Activated CD8-positive, alpha-beta memory T cell treated with anti-CD3 and anti-CD28 coated beads, Interleukin-2, amount 50 U/mL, for 4 hours (primary cell): ENCODE measurements around the gene HOXC9.

ENCODE experiments used
- DNase-seq: peaks from one replicate; pipeline ENCODE4 v3.0.0-alpha.2; 2020

Gene HOXC9

DNA sequence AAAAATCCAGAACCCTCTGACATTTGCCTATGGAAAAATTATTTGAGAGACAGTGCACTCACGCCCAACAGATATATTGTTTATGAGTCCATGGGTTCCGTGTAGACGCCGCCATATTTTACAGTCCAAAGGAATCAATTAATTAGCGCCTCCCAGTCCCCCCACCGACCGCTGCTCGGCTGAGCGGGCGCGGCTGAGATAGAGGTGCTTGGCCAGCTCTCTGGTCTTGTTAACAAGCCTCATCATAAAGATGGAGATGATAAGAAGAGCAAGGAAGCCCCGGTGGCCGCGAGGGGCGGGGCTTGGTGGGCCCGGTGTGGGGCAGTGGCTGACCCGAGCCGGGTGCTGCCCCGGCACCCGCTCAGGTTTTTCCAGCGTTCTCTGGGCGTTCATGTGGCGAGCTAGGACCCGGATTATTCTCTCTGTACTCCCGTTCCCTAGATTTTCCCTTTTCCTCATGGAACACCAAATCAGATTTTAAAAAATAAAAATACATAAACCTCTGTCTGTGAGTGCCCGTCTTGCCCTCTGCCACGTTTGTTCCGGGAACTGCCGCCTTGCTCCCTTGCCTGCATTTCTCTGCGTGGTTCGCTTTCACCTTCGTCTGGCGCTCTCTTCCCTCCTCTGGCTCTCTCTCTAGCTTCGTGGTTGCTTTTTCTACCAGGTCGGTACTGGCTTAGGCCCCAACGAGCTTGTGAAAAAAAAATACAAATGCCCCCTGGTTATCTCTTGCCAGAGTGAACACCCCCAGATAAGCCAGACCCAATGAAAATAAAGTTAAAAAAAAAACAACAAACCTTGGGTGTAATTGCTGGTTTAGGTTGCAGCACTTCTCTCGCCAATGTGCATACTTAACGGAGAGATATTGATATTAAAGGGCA lies 36.3 kb upstream of the HOXC9 start:
- DNase-seq = no peak

DNA sequence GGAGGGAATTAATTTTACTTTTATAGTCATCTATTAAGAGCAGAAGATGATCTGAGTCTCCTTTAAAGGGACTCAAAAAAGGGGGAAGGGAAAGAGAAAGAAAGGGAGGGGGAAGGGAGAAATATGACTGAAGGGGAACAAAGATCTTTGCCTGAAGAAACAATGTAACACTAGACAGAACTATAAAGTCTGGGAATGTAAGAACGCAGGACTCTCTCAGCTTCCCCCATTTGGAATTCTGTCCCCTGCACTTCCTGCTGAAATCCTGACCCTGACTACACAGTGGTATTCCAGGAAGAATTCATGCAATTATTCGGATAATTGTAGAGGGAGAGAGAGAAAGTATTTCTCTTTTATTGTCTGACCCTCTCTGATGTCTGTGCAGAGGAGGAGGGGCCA lies 35.6 kb upstream of the HOXC9 start:
- no peak for DNase-seq

DNA sequence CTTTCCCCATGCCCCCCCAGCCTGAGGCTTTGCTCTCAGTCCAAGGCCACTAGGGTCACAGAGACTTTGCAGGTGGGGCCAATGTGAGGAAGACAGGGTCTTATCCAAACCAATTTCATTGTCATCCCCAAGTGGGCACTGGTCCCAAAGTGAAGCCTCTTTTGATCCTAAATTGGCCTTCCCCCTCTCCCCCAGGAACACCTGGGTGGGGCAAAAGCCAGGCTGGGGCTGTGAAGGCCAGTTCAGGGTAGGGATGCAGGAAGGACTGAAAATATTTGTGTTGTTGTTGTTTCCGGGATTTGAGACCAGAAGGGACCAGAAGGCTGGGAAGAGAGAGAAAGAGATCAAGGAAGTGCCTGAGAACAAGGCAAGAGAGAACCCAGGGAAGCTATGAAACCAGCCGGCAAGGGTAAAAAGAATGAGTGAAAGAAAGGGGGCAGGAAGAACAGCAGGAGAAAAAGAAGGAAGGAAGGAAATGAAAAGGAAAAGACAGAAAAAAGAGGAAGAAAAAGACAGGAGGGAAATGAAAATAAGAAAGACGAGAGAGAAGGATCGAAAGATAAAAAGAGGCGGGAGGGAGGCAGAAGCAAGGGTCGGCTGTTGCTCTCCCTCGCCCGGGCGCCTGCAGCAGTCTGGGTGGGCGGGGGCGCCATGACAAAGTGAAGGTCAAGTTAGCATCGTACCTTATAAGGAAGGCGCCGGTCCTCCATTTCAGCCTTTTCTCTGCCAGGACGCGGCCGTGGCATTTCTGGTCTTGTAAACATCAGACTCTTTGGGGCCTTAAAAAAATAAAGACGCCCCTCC lies 34.5 kb upstream of the HOXC9 start:
- DNase-seq = no peak

DNA sequence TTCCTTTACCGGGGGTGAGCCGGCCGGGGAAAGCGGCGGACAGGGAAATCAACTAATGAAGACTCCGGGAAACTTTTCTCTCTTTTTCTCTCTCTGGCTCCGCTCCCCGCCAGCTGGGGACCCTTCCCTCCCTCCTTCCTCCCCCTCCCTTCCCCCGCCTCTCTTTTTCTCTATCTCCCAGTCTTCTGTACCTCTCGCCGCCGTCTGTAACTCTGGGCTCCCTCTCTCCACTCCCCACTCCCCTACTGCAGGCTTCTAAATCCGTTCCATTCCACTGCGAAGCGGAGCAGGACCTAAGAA lies 33.9 kb upstream of the HOXC9 start:
- DNase-seq = no peak

DNA sequence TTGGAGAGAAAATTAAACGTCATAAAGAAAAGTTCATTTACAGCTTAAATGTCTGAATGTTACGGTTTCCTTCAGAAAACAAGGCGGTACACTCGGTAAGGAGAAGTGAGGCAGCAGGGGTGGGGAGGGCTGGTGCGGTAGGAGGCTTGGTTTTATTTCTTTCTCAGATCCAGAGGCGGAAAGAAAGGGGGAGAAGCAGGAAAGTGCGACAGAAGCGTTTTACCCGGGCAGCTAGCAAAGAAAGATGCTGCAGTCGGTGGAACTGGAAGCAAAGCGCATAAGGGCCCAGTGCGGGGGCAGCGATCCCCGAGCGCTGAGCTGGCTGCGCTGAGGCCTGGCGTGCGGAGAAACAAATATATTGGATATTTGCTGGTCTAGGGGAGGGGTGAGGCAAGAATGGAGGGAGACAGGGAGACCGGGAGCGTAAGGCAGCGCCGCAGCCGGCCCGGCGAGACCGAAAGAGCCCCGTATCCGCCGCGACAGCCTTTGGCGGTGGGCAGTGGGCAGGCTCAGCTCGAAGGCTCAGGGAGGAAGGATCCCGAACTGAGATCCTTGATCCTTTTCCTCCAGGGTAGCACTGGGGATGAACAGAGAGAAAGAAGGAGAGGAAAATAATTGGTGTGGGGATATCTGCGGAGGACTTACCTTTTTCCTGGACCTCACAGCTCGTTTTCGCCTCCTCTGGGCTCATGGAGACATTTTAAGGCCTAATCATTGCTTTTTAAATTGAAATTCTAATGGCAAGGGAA lies 33.4 kb upstream of the HOXC9 start:
- DNase-seq = no peak

DNA sequence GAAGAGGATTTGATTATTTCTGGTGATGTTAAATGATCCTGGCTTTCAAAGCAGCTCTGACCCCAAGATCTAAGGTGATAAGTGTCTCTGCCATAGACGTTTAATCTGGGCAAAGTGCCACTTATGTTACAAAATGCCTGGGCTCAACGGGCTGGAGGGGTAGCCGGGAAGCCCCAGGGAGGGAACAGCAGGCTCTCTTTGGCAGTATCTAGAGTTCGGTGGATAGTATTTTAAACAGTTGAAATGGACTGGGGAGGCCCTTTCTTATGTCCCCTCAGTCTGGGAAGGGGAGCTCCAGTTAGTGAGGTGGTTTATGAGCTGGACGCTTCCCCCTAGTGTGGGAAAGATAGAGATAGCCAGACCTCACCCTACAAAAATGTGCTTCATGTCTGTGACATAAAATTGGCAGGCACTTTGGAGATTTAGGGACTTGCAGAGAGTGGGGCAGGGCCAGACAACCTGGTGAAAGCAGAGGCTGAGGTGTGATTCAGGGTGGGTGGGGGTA lies 32.5 kb upstream of the HOXC9 start:
- no peak for DNase-seq

DNA sequence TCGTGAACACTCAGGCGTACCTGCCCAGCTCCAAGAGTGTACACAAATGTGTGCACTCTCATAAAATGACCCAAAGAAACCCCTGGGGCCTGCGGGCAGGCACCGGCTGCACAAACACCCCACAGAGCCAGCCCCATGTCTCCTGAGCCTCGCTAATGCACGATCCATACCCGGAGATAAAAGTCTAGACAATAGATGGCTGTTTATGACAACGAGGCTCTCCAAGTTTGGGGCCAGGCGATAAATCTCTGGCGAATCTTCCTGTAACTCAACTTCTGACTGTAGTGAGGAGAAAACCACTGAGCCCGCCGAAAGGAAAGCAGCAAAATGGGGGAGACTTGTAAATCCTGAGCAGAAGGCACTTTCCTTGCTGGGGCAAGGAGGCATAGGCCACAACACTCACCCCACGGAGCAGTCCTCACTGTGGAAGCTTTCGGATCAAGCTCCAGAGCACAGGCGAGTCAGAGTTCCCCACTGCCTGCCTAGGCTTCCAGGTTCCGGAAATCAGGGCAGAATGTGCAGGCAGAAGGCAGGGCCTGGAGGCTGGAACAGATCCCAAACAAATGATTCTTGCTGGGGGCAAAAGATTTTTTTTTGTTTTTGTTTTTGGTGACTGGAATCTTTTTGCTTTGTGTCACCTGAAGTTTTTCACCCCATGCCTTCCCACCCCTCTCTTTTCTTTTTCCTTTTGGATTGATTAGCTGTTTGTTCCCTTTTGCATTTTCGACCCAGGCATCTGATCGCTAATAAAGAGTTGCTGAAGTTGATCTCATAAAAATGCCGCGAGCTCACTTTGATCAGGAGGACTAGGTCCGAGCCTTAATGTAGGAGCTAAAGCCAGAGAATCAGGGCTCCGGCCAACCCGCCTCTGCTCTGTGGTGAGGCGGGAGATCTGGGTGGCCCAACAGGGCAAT lies 31.5 kb upstream of the HOXC9 start:
- no peak for DNase-seq

DNA sequence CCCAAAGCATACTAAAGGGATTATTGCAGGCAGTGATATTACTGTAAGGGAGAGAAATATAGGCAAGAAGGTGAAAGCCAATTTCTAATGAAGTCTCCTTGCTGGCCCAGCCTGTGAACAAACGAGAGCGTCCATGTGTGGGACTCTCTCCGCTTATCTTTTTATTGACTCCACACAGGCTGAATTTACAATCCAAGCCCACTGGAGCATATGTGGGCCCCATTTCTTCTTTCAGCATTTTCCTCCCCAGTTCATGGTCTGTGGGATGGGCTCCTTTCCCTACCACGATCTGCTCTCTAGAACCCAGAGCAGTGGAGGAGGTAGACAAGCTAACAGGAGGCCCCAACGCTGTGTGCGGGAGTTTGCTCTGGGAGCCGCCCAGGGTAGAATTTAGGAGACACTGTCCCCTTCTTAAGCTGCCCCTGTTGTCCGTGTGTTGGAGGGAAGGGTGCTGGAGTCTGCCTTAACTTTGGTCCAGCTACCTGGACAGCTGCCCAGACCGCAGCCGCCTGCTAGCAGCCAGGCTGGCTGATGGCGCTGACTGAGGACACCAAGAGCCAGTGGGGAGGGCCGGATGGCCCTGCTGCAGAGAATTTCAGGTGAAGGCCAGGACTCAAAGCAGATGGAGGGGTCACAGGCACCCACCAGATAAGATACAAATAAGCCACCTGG lies 30.2 kb upstream of the HOXC9 start:
- no peak for DNase-seq

DNA sequence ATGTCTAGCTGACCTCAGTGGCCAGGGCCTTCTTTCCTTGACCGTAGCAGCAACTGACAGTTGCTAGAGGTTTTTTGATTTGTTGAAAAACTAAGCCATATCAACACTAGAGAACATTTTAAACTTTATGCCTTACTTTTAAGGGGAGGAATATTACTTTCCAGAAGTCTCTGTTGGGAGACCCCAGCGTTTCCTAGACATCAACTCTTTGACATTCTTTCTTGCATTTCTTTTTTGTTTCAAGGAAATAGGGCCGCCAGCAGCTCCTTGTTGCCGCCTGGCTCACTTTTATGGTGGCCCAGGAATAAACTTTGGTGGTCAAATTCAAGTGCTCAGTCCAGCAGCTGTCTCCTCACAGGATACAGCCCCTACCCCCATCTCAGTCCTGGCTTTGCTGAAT lies 29.5 kb upstream of the HOXC9 start:
- no peak for DNase-seq

DNA sequence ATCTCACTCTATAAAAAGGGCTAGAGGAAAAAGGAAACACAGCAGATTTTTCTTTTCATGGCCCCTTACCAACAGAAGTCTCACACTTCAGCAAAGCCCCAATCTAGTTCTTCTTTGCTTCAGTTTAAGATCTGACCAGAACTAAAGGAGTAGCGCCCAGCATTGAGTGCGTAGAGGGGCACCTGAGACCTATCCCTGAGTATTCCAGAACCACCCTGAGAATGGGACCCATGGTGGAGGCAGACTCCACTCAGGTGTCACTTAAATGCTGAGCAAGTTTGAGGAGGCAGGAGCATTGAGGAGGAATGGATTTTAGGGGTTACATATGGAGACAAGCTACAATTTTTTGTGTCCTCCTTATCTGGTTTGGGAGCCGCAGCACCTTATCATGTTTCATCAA lies 28.8 kb upstream of the HOXC9 start:
- DNase-seq = no peak

DNA sequence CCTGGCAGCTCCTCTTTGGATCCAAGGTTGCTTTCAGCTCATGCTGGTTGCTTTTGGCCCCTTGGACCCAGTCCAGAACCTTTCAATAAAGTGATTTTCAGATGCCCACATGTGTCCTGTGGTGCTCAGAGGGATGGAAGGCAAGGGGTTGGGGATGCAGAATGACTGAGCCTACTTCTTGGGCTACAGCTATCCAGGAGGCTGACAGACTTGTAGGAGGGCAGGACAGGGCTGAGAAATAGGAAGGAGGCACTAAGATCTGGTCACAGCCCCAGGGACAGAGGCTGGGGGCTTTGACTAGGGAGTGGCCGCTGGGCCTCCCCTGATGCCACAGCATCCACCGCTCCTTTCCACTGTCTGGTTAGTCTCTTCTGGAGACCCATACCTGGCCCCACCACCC lies 28.3 kb upstream of the HOXC9 start:
- no peak for DNase-seq

DNA sequence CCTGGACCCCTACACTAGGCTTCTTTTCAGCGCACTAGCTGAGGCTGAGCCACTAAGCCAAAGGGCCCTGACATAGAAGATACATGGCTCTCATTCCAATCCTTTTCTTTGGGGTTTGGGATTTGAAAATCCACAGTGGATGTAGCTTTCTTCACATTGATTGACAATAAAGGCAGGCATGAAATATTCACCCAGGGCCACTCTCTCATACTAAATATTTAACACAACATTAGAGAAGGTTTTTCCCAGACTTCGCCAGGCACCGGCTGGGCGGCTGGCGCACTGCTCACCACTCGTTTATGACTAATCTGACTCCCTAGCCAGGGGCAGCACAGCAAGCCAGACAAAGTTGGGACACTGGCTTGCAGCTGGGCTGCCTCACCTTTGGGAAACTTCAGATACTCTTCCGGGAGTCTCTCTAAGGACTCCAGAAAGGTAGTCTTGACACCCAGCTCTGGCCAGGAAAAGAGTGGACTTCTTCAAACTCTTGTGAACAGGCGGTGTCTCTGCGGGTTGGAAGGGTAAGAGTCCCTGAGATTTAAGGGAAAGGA lies 27.7 kb upstream of the HOXC9 start:
- no peak for DNase-seq

DNA sequence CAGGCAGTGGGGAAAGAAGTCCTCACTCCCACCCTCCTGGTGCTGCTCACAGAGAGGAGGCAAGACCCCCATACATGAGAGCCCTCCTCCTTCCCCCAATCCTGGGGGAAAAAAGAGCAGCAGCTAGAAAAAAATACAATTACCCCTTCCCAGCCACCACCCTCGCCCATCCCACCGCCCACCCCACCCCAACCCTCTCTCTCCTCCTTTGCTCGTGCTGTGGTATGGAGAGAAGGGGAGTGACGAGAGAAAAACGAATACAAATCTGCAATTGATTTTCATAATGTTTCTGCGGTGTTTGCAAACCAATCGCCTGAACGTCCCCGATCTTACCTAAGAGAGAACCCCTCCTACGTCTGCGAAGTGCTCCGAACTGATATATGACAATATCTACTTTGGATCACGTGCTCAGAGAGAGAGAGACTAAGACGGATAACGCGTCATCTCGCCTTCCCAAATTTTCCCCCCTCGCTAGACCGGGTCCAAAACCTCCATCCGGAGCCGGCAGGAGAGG lies 27.2 kb upstream of the HOXC9 start, which contains the start of gene HOXC11:
Gene HOXC11, plus strand, starts transcription at position 405 of the 514 bp plus-strand sequence. CDS start 116 bp downstream, outside the sequence.
- no peak for DNase-seq

DNA sequence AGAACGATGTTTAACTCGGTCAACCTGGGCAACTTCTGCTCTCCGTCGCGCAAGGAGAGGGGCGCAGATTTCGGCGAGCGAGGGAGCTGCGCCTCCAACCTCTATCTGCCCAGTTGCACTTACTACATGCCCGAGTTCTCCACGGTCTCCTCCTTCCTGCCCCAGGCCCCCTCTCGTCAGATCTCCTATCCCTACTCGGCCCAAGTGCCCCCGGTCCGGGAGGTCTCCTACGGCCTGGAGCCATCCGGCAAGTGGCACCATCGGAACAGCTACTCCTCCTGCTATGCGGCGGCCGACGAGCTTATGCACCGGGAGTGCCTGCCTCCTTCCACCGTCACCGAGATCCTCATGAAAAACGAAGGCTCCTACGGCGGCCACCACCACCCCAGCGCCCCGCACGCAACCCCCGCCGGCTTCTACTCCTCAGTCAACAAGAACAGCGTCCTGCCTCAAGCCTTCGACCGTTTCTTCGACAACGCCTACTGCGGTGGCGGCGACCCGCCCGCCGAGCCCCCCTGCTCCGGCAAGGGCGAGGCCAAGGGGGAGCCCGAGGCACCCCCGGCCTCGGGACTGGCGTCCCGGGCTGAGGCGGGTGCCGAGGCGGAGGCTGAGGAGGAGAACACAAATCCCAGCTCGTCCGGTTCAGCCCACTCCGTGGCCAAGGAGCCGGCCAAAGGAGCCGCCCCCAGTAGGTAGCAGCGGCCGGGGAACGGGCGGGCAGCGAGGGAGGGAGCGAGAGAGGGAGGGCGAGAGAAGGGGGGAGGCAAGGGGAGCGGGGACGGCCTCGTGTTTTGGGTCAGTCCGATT lies 26.5 kb upstream of the HOXC9 start:
- no peak for DNase-seq

DNA sequence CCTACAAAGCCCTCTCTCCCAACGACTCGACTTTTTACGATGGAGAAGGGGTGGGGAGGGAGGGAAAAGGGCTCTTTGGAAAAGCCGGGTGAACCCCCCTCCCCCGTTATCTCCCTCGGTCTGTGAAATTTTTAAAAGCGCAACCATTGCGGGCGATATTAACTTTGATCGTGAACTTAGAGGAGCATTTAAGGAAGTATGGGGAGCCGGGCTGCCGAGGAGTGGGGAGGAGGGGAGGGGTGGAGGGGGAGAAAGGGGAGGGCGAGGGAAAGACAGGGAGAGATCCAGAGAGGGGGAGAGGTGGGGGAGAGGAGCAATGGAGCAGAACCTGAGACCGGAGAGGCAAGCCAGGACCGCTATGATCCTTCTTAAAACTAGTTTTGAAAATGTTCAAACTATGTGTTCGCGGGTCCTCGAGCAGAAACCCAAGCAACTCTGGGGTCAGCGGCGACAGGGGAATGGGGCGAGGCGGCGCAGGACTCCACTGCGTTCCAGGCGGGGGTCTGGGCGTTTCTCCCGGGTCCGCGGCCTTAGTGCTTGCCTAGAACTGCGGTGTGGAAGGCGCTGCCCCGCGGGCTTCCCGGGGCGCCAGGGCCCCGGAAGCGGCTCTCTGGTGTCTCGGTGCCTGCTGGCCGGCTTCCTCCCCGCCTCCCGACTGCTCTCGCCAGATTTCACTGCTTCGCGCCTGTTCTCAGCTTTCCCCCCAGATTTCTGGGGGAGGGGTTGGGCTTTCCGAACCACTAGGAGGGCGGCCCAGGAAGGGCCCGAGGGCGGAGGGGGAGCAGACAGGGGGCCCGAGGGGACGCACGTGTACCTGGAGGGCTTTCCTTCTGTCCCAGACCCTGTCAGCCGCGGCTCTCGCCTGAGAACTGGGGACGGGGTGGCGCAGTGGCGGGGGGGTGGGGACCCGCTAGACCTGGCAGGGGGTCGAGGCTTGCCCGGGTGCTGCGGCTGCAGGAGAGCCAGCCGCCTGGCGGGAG lies 25.6 kb upstream of the HOXC9 start, which contains the start of gene HOTAIR:
Gene HOTAIR, minus strand, starts transcription at position 871 of the 980 bp plus-strand sequence.
- no peak for DNase-seq

DNA sequence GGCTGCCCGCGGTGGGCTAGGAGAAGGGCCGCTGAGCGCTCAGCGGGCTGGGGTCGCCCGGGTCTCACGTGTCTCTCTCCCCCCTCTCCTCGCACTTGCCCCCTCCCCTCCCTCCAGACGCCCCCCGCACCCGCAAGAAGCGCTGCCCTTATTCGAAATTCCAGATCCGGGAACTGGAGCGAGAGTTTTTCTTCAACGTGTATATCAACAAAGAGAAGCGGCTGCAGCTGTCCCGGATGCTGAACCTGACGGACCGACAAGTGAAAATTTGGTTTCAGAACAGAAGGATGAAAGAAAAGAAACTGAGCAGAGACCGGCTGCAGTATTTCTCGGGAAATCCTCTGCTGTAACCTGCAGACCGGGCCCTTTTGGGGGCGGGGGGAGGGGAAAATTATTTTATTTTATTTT lies 24.9 kb upstream of the HOXC9 start:
- no peak for DNase-seq

DNA sequence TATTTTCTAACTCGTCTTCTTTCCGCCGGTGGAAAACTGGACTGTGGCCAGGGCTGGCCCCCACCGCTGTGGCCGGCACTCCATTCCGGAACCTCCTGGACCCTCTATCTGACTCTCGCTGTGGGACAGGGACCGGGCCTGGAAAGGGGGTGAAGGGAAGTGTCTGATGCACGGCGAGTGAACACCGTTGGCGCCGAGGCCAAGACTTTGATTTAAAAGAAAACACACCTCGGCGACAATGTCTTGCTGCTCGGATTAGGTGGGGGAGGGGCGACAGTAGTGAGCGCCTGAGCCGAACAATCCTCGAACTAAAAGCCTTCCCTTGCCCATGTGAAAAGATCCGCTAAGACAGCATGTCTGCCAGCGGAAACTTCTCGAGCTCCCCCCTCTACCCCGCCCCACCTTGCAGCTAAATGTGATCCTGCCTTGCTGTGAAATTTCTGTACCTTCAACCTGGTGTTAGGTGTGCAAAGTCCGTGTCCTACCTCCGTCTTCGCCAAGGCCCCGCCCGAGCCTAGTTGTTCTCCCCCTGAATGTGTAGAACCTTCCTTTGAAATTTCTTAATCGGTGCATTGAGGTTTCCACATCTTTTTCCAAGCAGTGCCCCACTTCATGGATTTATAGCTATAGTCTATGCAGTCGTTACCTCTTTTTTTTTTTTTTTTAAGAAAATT lies 24.3 kb upstream of the HOXC9 start:
- DNase-seq = no peak

DNA sequence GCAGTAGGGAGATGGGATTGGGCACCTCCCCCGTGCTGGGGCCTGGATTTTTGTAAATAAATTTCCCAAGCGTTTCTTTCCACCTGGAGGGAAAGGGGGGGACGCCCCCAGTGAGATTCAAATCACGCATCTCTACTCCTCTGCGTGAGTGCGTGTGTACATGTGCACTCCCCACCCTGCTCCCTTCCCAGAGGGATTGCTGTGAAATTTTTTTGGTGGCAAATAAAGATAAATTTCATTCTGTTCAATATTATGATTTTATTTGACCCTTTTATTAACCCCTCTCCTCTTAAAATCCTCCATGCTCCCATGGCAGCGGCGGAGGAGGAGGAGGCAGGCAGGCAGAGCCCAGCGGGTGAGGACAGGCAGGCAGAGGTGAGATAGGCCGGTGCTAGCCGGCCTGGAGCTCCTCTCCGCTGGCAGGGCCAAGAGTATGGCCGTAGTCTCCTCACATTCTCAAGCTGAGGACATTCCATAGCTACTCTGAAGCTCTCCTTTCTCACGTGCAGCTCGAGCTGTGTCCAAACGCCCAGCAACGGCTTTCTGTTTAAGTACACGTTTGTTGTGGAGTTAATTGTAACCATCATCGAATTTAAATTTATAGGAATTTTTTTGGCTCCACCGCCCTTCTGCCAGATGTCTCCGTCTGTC lies 23.7 kb upstream of the HOXC9 start:
- no peak for DNase-seq
